Stimulated activated CD8-positive, alpha-beta memory T cell treated with anti-CD3 and anti-CD28 coated beads, Interleukin-4, amount 100 ng/mL, for 1 hour (primary cell): ENCODE data around the gene IVL.

Source experiments
- DNase-seq, 2 donors: peaks; one replicate each; pipeline ENCODE4 v3.0.0-alpha.2; 2020; ENCODE audit warnings: low read depth in 2 of 2, low spot score in 1 of 2

IVL gene

DNA sequence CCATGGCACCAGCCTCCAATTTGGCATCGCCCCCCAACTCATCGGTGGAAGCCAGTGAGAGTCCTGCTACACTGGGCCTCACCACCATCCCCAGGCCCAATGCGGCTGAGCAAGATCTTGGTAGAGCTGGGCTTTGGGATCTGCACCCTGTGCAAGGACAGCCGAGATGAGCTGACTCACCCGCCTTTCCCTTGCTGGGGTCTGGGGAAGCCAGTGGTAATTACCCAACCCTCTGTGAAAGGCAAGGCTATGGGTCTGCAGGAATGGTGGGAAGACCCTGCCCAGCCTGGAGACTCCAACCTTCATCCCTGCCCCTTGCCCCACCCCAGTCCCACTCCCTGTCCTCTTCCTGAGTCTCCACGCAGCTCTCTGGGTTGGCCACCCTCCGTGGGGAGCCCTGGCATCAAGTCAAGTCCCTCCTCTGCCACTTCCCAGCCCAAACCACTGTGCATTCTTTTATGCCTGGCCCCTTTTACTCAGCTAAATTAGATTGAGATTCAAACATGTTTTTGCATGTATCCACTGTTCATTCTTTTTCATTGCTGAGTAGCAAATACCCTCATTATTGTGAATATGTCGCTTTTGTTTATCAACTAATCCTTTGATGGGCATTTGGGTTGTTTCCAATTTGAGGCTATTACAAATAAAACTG, 21.5 kb upstream of the IVL start:
- DNase-seq = no peak

DNA sequence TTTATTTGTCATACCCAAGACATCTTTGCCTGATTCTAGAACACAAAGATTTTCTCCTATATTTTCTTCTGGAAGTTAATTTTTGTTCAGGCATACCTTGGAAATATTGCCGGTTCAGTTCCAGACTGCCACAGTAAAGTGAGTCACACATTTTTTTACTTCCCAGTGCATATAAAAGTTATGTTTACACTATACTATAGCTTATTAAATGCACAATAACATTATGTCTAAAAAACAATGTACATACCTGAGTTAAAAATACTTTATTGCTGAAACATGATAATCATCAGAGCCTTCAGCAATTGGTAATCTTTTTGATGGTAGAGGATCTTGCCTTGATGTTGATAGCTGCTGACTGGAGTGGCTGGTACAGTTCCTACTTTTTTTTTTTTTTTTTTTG, 20.2 kb upstream of the IVL start:
- DNase-seq = no peak

DNA sequence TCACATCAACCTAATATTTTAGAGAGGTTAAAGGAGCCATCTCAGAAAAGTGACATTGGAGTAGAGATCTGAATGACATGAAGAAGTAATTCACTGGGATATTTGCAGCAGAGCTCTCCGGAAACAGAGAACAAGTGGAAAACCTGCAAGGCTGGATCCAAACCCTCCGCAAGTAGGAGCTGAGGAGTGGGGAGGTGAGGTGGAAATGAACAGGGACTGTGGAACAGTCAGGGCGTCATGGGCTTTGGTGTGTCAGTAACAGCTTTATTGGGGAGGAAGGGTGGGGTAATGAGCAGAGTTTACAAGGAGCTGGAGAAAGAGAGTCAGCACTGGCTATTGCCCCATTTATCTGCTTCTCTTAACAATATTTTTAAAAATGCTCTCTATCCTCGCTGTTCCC, 9.3 kb upstream of the IVL start:
- no peak for DNase-seq

DNA sequence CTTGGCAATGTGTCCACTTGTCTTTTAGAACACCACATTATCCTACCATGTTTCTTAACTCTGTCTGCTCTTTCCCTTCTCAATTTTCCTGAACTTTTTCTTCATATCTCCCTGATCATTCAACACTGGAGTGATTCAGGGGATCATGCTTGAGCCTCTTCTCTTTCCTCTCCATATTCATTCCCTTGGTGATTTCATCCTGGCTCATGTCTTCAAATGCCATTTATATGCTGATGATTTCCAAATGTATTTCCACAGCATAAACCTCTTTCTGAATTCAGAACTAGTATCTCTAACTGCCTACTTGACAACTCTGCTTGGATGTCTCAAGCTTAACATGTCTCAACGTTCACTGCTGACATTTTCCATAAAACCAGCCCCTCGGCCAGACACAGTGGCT, 8.5 kb upstream of the IVL start:
- no peak for DNase-seq

DNA sequence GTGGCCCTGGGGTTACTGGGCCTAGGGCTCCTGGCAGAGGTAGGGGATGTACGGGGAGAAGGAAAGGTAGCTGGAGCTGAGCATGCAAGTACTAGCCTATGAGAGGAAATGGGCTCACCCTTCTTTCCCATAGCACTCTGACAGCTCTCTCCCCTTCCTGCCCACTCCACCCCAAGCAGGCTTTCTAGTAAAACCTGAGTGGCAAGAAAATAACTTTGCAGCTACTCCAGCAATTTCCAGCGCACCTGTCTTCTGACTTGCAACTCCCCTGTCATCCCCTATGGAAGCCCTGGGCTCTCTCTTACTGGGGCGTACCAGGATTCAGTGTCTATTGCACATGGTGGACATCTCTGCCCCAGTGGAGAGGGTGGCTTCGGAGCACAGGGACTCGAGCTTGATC, 6.7 kb upstream of the IVL start:
- DNase-seq = no peak

DNA sequence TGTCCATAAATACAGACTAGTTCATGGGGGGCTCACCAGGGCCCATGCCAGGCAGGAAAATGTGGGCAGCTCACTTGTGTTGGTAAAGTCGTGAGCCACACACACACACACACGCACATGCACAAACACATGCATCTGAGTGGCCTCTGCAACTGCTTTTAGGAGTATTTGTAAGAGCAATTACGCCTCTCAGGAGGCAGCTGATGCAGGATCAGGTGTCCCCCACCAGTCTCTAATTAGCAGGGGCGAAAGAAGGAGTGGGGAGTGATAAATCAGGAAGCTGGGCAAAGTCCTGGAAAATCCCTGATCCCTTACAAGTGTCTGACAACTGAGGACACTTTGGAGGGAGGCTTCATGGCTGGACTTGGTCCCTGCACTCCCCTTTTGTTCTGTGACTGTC, 5.7 kb upstream of the IVL start:
- no peak for DNase-seq

DNA sequence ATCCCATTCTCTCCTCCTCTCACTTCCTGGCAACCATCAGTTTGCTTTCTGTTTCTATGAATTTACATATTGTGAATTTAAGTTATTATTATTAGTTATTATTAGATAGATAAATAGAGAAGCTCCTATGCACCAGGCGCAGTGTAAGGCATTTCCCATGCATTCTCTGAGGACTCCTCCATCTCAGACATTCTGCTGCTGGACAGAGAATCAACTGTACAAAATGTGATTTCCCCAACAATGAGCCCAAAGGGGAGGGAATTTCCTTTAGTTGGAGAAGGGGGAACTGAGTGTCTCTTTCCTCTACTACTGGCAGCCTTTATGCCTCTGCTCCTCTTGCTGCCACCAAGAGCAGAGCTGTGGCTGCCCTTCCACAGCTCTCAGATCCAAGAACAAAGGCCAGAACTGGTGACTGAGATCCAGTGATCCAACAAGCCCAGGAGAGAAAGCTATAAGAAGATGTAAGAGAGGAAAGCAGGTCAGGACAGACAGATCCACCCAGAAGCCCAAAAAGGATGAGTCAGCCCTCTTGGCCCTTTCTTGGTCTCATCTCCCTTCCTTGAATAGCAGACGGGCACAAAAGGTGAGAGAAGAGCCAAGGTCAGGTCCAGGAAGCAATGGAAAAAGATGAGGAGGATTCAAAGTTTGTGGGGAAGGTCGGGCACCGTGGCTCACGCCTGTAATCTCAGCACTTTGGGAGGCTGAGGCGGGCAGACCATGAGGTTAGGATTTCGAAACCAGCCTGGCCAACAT, 3.5 kb upstream of the IVL start:
- DNase-seq = no peak

DNA sequence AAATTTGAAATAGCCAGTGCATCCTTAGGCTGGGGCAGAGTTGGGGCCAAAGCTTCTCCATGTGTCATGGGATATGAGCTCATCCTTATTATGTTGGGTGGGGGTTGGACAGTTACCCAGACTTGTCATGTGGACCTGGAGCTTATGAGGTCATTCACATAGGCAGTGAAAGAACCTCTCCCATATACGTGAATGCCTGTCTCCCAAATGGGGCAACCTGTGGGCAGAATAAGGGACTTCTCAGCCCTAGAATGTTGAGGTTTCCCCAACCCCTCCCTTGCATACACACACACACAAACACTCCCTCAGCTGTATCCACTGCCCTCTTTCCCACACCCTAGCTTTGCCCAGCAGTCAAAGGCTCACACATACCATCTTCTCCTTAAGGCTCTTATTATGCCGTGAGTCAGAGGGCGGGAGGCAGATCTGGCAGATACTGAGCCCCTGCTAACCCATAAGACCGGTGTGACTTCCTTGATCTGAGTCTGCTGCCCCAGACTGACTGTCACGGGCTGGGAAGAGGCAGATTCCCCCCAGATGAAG, 2.3 kb upstream of the IVL start:
- no peak for DNase-seq

DNA sequence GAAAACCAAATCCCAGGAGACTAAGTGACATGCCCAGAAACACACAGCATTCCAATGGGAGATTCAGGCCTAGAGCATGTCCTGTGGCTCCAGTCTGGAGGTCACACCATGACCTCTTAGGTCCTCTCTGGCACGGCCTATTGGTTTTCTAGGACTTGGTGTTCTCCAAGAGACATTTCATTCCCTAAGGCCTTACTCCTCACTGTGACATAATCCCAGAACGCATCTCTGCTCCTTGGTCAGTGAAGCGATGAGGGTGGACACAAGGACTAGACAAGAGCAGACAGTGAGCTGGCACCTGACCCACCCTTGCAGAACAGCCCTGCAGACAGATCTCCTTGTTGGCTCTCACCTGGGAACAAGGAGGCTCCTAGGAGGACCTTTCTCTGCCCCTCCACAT, 860 bp downstream of the IVL start:
- no peak for DNase-seq

DNA sequence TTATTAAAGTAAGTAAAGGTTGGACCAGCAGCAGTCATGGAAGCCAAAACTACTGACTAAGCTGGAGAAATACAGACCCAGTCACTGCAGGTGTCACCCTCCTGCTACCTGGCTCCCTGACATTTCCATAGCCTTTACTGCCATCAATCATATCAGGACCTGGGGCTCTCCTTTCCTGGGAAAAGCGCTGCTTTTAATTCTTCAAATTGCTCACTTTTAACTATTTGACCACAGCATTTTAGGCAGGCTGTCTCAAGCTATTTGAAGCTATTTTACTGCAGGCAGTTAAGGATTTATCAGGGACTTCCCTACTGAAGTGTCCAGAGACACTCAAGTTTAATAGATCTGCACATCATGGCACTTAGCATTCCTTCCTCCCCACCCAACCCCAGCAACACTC, 4.1 kb downstream of the IVL start:
- DNase-seq = no peak

DNA sequence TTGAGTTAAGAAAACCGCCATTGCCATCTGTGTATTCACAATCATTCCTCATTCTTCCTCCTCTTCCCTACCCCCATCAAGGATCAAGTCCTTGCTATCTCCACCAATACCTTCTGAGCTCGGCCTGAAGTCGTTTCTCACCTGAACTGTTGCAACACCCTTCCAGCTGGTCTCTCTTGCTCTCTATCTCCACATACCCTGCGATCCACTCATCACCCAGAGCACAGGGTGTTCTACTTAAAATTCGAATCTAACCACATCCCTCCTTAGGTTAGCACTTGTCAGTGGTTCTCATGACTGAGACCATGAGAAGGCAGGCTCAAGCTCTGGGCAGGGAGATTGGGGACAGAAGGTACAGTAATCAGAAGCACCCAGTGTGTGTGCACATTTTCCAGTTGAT, 4.6 kb downstream of the IVL start:
- DNase-seq = no peak

DNA sequence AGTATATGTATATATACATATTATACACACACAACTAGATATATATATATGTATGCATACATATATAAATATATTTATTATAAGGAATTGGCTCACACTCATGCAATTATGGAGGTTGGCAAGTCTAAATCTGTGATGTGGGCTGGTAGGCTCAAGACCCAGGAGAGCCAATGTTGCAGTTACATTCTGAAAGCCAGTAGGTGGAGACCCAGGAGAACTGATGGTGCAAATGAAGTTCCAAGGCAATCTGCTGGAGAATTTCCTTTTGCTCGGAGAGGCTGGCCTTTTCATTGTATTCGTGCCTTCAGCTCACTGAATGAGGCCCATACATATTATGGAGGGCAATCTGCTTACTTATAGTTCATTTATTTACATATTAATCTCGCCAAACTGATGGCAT, 9.4 kb downstream of the IVL start:
- no peak for DNase-seq

DNA sequence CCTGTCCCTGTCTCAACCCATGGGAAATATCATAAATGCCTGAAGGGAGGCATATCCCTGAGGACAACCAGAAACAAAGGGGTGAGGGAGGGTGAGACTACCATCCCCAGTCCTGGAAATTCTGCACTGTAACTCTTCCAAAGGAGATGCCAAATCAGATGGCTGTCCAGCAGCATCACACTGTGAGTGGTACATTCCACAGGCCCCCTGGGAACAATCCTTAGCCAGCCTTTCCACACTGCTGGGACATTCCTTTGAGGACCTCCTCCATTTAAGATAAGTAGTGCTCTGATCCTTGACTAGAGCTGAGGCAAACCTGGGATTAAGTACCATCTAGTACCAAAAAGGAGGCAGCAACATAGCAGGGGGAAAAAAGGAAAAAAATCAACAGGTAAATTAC, 10.7 kb downstream of the IVL start:
- DNase-seq = no peak

DNA sequence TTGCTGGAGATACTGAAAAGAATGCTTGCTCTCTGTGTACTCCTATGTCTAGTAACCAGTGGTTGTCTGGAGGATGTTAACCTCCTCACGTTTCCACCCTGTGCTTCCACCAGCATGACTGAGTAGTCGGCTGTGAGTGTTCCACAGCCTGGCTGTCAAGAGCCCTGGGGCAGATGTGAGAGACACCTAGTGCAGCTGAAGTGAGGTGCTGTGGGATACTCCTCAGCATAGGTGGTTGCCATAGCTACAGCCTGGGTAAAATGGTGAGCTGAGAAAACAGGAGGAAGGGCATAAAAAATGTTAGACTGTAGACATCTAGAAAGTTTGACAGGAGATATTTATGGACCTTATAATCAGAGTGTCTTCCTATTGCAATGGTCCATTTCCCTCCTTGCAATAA, 15.8 kb downstream of the IVL start:
- no peak for DNase-seq

DNA sequence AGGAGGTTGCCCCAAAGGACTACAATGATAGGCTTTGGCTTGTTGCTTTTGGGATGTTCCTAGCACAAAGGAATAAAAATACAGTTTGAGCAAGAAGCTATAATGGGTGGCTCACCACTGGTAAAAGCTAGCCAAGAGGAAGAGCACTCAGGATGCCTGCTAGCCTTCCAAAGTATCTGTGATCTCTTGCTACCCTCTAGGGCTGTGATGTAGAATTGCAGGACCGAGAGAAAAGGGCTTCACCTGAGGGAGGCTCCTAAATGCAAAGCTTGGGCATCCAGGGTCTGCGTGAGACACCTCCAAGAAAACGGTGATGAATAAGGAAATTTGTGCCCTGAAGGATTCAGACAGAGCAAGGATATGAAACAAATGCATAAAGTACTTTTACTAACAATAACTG, 17.7 kb downstream of the IVL start:
- no peak for DNase-seq

DNA sequence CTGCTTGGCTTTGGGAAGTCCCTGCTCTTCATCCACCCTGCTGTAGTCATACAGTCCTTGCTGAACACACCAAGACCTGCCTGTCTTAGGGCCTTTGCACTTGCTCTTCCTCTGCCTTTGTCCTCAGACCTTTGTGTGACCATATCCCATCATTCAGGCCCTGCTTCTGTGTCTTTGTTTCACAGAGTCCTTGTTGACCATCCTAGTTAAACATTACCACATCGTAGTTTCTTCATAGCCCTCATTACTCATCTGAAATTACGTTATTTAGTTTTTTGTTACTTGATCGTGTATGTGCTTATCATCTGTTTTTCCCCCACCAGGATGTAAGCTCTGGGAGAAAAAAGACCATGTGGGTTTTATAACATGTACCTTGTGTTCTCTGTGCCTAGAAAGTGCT, 20.3 kb downstream of the IVL start:
- DNase-seq = no peak

DNA sequence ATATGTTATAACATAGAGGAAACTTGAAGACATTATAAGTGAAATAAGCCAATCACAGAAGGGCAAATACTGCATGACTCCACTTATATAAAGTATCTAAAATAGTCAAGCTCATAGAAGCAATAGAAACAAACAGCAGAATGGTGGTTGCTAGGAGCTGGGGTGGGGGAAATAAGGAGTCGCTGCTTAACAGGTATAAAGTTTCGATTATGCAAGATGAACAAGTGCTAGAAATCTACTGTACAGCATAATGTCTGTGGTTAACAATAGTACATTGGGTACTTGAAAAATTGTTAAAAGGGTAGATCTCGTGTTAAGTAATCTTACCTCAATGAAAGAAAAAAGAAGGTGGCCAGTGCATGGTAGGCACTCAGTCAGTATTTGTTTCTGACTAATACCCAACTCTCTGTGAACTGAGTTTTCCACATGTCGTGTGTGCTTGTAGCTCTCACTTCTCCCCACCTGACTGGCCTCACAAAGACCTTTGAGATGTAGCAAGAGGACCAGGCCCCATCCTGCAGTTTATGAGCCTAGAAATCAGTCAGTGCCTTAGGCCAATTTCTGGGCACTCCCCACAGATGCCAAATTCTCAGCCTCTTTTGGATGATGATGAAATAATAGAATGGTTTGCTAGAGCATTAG, 23.9 kb downstream of the IVL start:
- DNase-seq = no peak

DNA sequence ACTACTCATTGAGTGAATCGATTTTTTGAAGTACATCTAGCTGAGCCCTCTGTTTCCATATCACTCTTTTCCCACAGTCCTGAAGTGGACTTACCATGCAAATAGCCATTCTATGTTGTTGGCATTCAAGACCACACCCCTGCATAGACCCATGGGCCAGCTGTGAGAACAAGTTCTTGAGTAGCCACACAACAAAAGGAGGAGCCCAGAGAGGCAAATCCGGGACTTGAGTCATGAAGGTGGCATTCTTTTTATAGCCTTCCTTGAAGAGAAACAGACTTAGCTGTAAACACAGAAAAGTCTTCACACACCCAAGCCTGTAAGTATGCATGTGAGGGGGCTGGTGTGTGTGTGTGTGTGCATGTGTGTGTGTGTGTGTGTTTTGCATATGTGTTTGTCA, 24.9 kb downstream of the IVL start:
- DNase-seq = no peak

DNA sequence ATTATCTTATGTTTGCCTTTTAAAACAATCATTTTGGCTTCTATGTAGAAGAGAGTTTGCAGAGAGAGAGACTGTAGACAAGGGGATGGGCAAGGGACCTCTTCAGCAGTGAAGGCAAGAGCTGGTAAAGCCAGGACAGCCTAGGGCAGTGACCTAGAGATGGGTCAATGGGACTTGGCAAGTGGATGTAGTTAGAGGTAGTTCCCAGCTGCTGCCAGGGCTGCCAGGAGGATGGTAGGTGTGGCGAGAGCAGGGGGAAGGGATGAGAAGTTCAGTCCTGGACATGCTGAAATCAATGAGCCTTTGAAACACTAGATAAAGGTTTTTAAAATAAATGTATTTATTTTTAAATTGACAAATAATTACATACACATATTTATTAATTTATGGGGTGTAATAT, 32.3 kb downstream of the IVL start:
- no peak for DNase-seq

DNA sequence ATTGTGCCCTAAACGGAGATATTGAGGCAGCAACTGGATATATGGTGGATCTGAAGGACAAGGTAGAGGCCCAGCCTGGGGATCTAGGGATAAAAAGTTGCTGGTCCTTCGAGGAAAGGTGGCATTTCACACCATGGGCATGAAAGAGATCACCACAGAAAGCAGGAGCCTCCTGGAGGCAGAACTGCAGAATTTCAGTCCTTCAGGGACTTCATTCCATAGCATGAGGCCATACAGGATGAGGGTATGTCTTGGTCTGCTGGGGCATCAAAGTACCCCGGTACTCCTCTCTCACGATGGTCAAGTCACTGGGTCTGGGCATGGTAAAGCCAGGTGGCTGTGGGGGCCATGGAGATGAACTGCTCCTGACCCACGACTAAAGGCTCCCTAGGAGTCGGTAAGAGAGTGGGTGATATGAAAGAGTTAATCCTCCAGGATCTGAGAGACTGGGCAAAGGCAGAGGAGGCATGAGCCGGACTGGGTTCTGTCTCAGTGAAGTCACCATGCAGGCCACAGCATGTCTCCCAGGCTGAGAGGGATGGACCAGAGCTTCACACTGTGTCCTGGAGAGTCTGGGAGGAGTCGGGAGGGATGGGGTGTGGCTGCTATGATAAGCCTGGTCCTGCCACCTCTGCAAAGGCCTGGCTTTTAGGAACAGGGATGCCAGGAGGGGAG, 32.8 kb downstream of the IVL start:
- DNase-seq = no peak

DNA sequence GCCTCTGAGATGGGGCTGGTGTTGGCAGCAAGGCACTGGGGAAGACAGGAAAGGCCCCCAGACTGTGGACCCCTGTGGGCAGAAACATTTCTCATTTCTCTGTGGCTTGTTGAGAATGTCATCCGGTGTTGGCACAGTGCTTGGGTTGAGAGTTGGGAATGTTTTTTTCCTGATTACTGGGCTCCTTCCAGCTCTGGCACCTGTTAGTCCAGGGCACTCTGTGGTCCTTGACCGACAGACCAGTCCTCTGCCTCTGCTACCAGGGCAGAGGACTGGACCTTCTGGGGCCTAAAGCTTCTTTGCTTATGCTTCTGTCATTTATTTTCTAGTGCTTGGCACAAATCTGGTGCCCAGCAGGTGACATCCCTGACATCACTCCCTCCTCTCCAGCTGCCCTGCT, 33.8 kb downstream of the IVL start:
- DNase-seq = no peak

DNA sequence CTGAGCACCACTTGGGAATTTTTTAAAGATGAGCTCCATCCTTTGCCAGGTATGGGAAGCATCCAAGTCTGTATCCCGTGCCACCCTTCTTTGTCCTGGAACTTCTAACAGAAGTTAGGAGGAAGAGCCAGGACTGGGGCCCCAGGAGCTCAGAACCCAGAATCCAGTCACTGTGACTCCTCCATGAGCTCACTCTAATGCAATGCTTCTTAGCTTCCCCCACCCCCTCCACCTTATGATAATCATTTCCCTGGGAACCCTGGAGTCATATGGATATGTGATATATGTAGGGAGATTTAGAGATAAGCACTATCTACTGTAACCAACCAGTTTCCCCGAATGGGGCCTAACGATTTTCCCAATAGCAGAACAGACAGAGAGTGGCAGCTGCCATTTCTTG, 37.9 kb downstream of the IVL start:
- DNase-seq = no peak
